Liver (tissue), 10 donors: ENCODE results near the gene SEC14L3. TPM values are rescaled to one million over a fixed set of nuclear protein-coding genes. Genes with fewer than 3 reads are reported as not detected.

ENCODE experiments used
- DNase-seq: peaks from one replicate; pipeline ENCODE4 v3.0.0-alpha.2; 2017; ENCODE audit warnings: low spot score
- H3K27ac ChIP-seq, 2 donors: one replicate each; pipeline ENCODE4 v1.7.0; 2013; ENCODE audit warnings: inconsistent platforms in 2 of 2, low read length in 2 of 2, control low read depth in 1 of 2, low read depth in 1 of 2, mild to moderate bottlenecking in 1 of 2
- H3K27me3 ChIP-seq, 4 donors: one replicate each; pipeline versions ENCODE4 v1.6.1 to v1.7.0; 2013; ENCODE audit warnings: low read length in 3 of 4, inconsistent platforms in 1 of 4, mild to moderate bottlenecking in 1 of 4, moderate library complexity in 1 of 4; ENCODE audit not compliant: control insufficient read depth in 4 of 4, insufficient read depth in 4 of 4
- H3K36me3 ChIP-seq, 4 donors: one replicate each; pipeline versions ENCODE4 v1.6.1 to v1.7.0; 2013; ENCODE audit warnings: low read length in 3 of 4, mild to moderate bottlenecking in 3 of 4, low read depth in 1 of 4, moderate library complexity in 1 of 4; ENCODE audit not compliant: control insufficient read depth in 4 of 4, insufficient read depth in 3 of 4
- H3K4me1 ChIP-seq, 4 donors: one replicate each; pipeline versions ENCODE4 v1.6.1 to v1.7.0; 2013; ENCODE audit warnings: low read length in 3 of 4, mild to moderate bottlenecking in 3 of 4, moderate library complexity in 1 of 4; ENCODE audit not compliant: control insufficient read depth in 4 of 4, insufficient read depth in 4 of 4
- H3K4me3 ChIP-seq, 3 donors: one replicate each; pipeline versions ENCODE4 v1.6.1 to v1.7.0; 2013; ENCODE audit warnings: low read length in 3 of 3, control low read depth in 1 of 3, low read depth in 1 of 3, mild to moderate bottlenecking in 1 of 3
- H3K9ac ChIP-seq, 2 donors: one replicate each; pipeline ENCODE4 v1.7.0; 2013; ENCODE audit warnings: low read length in 2 of 2, mild to moderate bottlenecking in 2 of 2, moderate library complexity in 2 of 2, control low read depth in 1 of 2, low read depth in 1 of 2
- H3K9me3 ChIP-seq, 4 donors: one replicate each; pipeline versions ENCODE4 v1.6.1 to v1.7.0; 2013; ENCODE audit warnings: low read length in 3 of 4; ENCODE audit not compliant: control insufficient read depth in 4 of 4
- EGR1 ChIP-seq, 2 donors: IDR thresholded peaks; 2 replicates each; pipeline ENCODE4 v1.6.1; 2016 to 2018; ENCODE audit warnings: antibody characterized with exemption in 2 of 2, low read depth in 2 of 2
- FOXA1 ChIP-seq: IDR thresholded peaks from 2 replicates; pipeline ENCODE4 v1.6.1; 2016; ENCODE audit warnings: antibody characterized with exemption
- FOXA2 ChIP-seq: IDR thresholded peaks from 2 replicates; pipeline ENCODE4 v1.6.1; 2016; ENCODE audit warnings: antibody characterized with exemption
- GABPA ChIP-seq, 2 donors: IDR thresholded peaks in 1 of 2; conservative IDR thresholded peaks in 1 of 2; 2 replicates each; pipeline ENCODE4 v1.6.1; 2016; ENCODE audit warnings: antibody characterized with exemption in 2 of 2, mild to moderate bottlenecking in 1 of 2, moderate library complexity in 1 of 2
- HNF4A ChIP-seq, 2 donors: conservative IDR thresholded peaks; 2 replicates each; pipeline ENCODE4 v1.6.1; 2016; ENCODE audit warnings: antibody characterized with exemption in 2 of 2, mild to moderate bottlenecking in 2 of 2
- HNF4G ChIP-seq: IDR thresholded peaks from 2 replicates; pipeline ENCODE4 v1.6.1; 2016; ENCODE audit warnings: antibody characterized with exemption
- JUND ChIP-seq, 2 donors: IDR thresholded peaks; 2 replicates each; pipeline ENCODE4 v1.6.1; 2016; ENCODE audit warnings: antibody characterized with exemption in 2 of 2
- NR2F2 ChIP-seq: IDR thresholded peaks from 2 replicates; pipeline ENCODE4 v1.6.1; 2016; ENCODE audit warnings: antibody characterized with exemption
- RAD21 ChIP-seq, 2 donors: IDR thresholded peaks; 2 replicates each; pipeline ENCODE4 v1.6.1; 2016; ENCODE audit warnings: antibody characterized with exemption in 2 of 2, mild to moderate bottlenecking in 2 of 2
- RXRA ChIP-seq, 2 donors: IDR thresholded peaks; 2 replicates each; pipeline ENCODE4 v1.6.1; 2017 to 2018; ENCODE audit warnings: antibody characterized with exemption in 2 of 2, mild to moderate bottlenecking in 1 of 2
- SP1 ChIP-seq: IDR thresholded peaks from 2 replicates; pipeline ENCODE4 v1.6.1; 2018; ENCODE audit warnings: antibody characterized with exemption, mild to moderate bottlenecking
- TAF1 ChIP-seq: conservative IDR thresholded peaks from 2 replicates; pipeline ENCODE4 v1.6.1; 2016; ENCODE audit warnings: antibody characterized with exemption, mild to moderate bottlenecking
- YY1 ChIP-seq: IDR thresholded peaks from 2 replicates; pipeline ENCODE4 v1.6.1; 2016; ENCODE audit warnings: antibody characterized with exemption, mild to moderate bottlenecking
- WGBS: extraction: QIAGEN DNeasy Blood & Tissue Kit; methylation state at CpG from one replicate; pipeline ENCODE4 v1.1.7; 2013; 5-methylcytosine and 5-hydroxymethylcytosine counted together
- polyA plus RNA-seq, 2 donors: library from polyadenylated mRNA; stranded (reverse) in 1 of 2; unstranded in 1 of 2; fragments of 200-250 nt in 1 of 2; fragments of >200 nt in 1 of 2; fragmentation: Nextera tagmentation in 1 of 2; extraction: Ambion mirVana in 1 of 2; gene quantifications; one replicate each; pipeline versions ENCODE4 v1.2.1 to v1.2.3, GENCODE V29; 2013 to 2015
- small RNA-seq: library from RNA; depleted of rRNA; stranded (forward); fragments of <200 nt; gene quantifications from one replicate; pipeline ENCODE3, GENCODE V24; 2014
- total RNA-seq, 2 donors: library from RNA; depleted of rRNA; stranded (reverse); fragments of >200 nt; gene quantifications; one replicate each; pipeline ENCODE4 v1.2.3, GENCODE V29; 2014
- TF ChIP-seq, protein P1 (sequence below): IDR thresholded peaks from 2 replicates; pipeline ENCODE4 v1.6.1; 2016; ENCODE audit warnings: antibody characterized with exemption
- TF ChIP-seq, protein P2 (sequence below): IDR thresholded peaks from 2 replicates; pipeline ENCODE4 v1.6.1; 2016; ENCODE audit warnings: antibody characterized with exemption
- TF ChIP-seq, protein P3 (sequence below): fragments of 150-350 bp; IDR thresholded peaks from 2 replicates; pipeline ENCODE4 v1.5.1; 2017; ENCODE audit warnings: improper control_type of control experiment, low read depth, low read length; ENCODE audit not compliant: missing input control
- TF ChIP-seq, protein P4 (sequence below): IDR thresholded peaks from 2 replicates; pipeline ENCODE4 v1.6.1; 2016; ENCODE audit warnings: antibody characterized with exemption
- TF ChIP-seq, protein P5 (sequence below): IDR thresholded peaks from 2 replicates; pipeline ENCODE4 v1.6.1; 2016; ENCODE audit warnings: antibody characterized with exemption, mild to moderate bottlenecking
- donor health status: healthy.
- donor health status: healthy.
- donor health status: healthy.
- donor health status: healthy.
- donor health status: healthy.

SEC14L3 gene
- total and polyA plus RNA-seq, 4 donors: 0.32 to 0.33 TPM; not detected in 2

DNA sequence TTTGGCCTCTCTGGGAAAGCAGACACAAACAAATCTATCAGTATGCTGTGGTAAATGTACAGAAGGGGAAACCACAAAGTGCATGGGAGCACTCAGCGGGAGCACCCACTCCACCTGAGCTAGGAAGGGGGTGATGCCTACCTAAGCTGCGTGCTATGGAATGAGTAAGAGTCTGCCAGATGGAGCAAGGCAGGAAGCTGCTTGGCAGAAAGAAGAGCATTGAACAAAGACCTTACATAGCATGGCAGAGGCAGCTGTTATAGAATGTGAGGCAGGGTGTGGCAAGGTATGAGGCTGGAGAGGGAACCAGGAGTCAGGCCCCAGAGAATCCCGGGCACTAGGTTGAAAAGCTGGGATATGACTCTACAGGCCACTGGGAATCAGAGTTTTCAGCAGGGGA, 60.0 kb downstream of the SEC14L3 start:
- H3K9me3 ChIP-seq: no peaks in the 10 kb centered on the region
- no peak overlapping the region for H3K27ac ChIP-seq
- H3K36me3 ChIP-seq: peaks cover 8 to 76% (median 59%) of the 10 kb centered on the region in 4 donors
- no peak for DNase-seq
- H3K4me1 ChIP-seq: peaks cover 3 to 74% (median 61%) of the 10 kb centered on the region in 4 donors
- 85% methylated on average over 3 of the region's 3 CpGs for WGBS
- H3K9ac ChIP-seq: no peak overlapping the region
- TF ChIP-seq, protein P1, sequence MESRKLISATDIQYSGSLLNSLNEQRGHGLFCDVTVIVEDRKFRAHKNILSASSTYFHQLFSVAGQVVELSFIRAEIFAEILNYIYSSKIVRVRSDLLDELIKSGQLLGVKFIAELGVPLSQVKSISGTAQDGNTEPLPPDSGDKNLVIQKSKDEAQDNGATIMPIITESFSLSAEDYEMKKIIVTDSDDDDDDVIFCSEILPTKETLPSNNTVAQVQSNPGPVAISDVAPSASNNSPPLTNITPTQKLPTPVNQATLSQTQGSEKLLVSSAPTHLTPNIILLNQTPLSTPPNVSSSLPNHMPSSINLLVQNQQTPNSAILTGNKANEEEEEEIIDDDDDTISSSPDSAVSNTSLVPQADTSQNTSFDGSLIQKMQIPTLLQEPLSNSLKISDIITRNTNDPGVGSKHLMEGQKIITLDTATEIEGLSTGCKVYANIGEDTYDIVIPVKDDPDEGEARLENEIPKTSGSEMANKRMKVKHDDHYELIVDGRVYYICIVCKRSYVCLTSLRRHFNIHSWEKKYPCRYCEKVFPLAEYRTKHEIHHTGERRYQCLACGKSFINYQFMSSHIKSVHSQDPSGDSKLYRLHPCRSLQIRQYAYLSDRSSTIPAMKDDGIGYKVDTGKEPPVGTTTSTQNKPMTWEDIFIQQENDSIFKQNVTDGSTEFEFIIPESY: no peak
- TF ChIP-seq SP1: no peak
- no peak for TF ChIP-seq JUND (IDR thresholded peaks at IDR 0.05)
- TF ChIP-seq, protein P2, sequence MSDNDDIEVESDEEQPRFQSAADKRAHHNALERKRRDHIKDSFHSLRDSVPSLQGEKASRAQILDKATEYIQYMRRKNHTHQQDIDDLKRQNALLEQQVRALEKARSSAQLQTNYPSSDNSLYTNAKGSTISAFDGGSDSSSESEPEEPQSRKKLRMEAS: no peak
- TF ChIP-seq GABPA (IDR thresholded peaks at IDR 0.05 in 1 of 2, conservative IDR thresholded peaks at IDR 0.05 in 1 of 2): no peak
- TF ChIP-seq EGR1 (IDR thresholded peaks at IDR 0.05; ENCODE audit: low read depth in 2 of 2): no peak
- TF ChIP-seq, protein P3, sequence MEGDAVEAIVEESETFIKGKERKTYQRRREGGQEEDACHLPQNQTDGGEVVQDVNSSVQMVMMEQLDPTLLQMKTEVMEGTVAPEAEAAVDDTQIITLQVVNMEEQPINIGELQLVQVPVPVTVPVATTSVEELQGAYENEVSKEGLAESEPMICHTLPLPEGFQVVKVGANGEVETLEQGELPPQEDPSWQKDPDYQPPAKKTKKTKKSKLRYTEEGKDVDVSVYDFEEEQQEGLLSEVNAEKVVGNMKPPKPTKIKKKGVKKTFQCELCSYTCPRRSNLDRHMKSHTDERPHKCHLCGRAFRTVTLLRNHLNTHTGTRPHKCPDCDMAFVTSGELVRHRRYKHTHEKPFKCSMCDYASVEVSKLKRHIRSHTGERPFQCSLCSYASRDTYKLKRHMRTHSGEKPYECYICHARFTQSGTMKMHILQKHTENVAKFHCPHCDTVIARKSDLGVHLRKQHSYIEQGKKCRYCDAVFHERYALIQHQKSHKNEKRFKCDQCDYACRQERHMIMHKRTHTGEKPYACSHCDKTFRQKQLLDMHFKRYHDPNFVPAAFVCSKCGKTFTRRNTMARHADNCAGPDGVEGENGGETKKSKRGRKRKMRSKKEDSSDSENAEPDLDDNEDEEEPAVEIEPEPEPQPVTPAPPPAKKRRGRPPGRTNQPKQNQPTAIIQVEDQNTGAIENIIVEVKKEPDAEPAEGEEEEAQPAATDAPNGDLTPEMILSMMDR: no peak
- TF ChIP-seq, protein P4, sequence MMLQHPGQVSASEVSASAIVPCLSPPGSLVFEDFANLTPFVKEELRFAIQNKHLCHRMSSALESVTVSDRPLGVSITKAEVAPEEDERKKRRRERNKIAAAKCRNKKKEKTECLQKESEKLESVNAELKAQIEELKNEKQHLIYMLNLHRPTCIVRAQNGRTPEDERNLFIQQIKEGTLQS: no peak
- TF ChIP-seq RAD21 (IDR thresholded peaks at IDR 0.05): no peak
- no peak for TF ChIP-seq TAF1
- TF ChIP-seq RXRA (IDR thresholded peaks at IDR 0.05): no peak
- TF ChIP-seq, protein P5, sequence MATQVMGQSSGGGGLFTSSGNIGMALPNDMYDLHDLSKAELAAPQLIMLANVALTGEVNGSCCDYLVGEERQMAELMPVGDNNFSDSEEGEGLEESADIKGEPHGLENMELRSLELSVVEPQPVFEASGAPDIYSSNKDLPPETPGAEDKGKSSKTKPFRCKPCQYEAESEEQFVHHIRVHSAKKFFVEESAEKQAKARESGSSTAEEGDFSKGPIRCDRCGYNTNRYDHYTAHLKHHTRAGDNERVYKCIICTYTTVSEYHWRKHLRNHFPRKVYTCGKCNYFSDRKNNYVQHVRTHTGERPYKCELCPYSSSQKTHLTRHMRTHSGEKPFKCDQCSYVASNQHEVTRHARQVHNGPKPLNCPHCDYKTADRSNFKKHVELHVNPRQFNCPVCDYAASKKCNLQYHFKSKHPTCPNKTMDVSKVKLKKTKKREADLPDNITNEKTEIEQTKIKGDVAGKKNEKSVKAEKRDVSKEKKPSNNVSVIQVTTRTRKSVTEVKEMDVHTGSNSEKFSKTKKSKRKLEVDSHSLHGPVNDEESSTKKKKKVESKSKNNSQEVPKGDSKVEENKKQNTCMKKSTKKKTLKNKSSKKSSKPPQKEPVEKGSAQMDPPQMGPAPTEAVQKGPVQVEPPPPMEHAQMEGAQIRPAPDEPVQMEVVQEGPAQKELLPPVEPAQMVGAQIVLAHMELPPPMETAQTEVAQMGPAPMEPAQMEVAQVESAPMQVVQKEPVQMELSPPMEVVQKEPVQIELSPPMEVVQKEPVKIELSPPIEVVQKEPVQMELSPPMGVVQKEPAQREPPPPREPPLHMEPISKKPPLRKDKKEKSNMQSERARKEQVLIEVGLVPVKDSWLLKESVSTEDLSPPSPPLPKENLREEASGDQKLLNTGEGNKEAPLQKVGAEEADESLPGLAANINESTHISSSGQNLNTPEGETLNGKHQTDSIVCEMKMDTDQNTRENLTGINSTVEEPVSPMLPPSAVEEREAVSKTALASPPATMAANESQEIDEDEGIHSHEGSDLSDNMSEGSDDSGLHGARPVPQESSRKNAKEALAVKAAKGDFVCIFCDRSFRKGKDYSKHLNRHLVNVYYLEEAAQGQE: no peak
- TF ChIP-seq NR2F2: no peak
- no peak for TF ChIP-seq HNF4A (conservative IDR thresholded peaks at IDR 0.05)
- TF ChIP-seq YY1: no peak
- no peak for TF ChIP-seq FOXA2
- no peak for TF ChIP-seq FOXA1
- no peak for TF ChIP-seq HNF4G
- H3K4me3 ChIP-seq: no peak overlapping the region
- no peaks in the 10 kb centered on the region for H3K27me3 ChIP-seq

Small RNA genes within 50 kb of the gene (small RNA-seq; reads per million reads assigned to genes)
- gene AC004832.3: not detected
- gene RNU6-564P: not detected

Other genes with a start within 250 kb of the SEC14L3 start
- gene LIF, start 225.3 kb downstream of the SEC14L3 start, total RNA-seq: under 1 TPM; 0.08 to 0.09 TPM
- under 1 TPM in 1 of 2 donors, not detected in 1; 0.10 TPM for gene LIF, start 225.3 kb downstream of the SEC14L3 start, polyA plus RNA-seq
- under 1 TPM; 0.25 to 0.84 TPM for gene OSM, start 205.2 kb downstream of the SEC14L3 start, total RNA-seq
- under 1 TPM in 1 of 2 donors, not detected in 1; 0.09 TPM for gene OSM, start 205.2 kb downstream of the SEC14L3 start, polyA plus RNA-seq
- 1 to 10 TPM; 1.8 to 2.5 TPM for gene CASTOR1, start 182.5 kb downstream of the SEC14L3 start, total RNA-seq
- 1 to 10 TPM; 2.2 to 5.4 TPM for gene CASTOR1, start 182.5 kb downstream of the SEC14L3 start, polyA plus RNA-seq
- gene TBC1D10A, start 145.1 kb downstream of the SEC14L3 start, total RNA-seq: 1 to 10 TPM; 3.6 to 8.2 TPM
- gene TBC1D10A, start 145.1 kb downstream of the SEC14L3 start, polyA plus RNA-seq: 1 to 10 TPM; 8.2 to 9.2 TPM
- gene SF3A1, start 115.1 kb downstream of the SEC14L3 start, total RNA-seq: 10 to 100 TPM; 19.6 to 41.6 TPM
- 10 to 100 TPM; 22.7 to 25.0 TPM for gene SF3A1, start 115.1 kb downstream of the SEC14L3 start, polyA plus RNA-seq
- 1 to 10 TPM; 1.3 to 1.4 TPM for gene CCDC157, start 115.0 kb downstream of the SEC14L3 start, total RNA-seq
- under 1 TPM; 0.53 to 0.69 TPM for gene CCDC157, start 115.0 kb downstream of the SEC14L3 start, polyA plus RNA-seq
- gene RNF215, start 84.6 kb downstream of the SEC14L3 start, total RNA-seq: 1 to 10 TPM; 7.2 to 7.3 TPM
- gene RNF215, start 84.6 kb downstream of the SEC14L3 start, polyA plus RNA-seq: 1 to 10 TPM in 1 of 2 donors, under 1 TPM in 1; 0.71 to 4.4 TPM
- gene SEC14L2, start 75.0 kb downstream of the SEC14L3 start, total RNA-seq: 100 to 1,000 TPM in 1 of 2 donors, 1 to 10 TPM in 1; 6.5 to 110 TPM
- gene SEC14L2, start 75.0 kb downstream of the SEC14L3 start, polyA plus RNA-seq: 10 to 100 TPM; 27.6 to 71.6 TPM
- gene MTFP1, start 46.2 kb downstream of the SEC14L3 start, total RNA-seq: 1 to 10 TPM; 6.8 to 9.5 TPM
- 10 to 100 TPM in 1 of 2 donors, 1 to 10 TPM in 1; 8.2 to 20.2 TPM for gene MTFP1, start 46.2 kb downstream of the SEC14L3 start, polyA plus RNA-seq
- gene SEC14L4, start 33.7 kb upstream of the SEC14L3 start, total RNA-seq: 10 to 100 TPM; 21.2 to 30.3 TPM
- gene SEC14L4, start 33.7 kb upstream of the SEC14L3 start, polyA plus RNA-seq: 10 to 100 TPM in 1 of 2 donors, 1 to 10 TPM in 1; 5.4 to 13.3 TPM
- gene SEC14L6, start 74.7 kb upstream of the SEC14L3 start, total RNA-seq: under 1 TPM; 0.25 to 0.70 TPM
- under 1 TPM; 0.18 to 0.31 TPM for gene SEC14L6, start 74.7 kb upstream of the SEC14L3 start, polyA plus RNA-seq
- gene GAL3ST1, start 102.6 kb upstream of the SEC14L3 start, total RNA-seq: 10 to 100 TPM in 1 of 2 donors, 1 to 10 TPM in 1; 1.0 to 19.4 TPM
- gene GAL3ST1, start 102.6 kb upstream of the SEC14L3 start, polyA plus RNA-seq: 1 to 10 TPM; 1.4 to 1.7 TPM
- gene PES1, start 119.9 kb upstream of the SEC14L3 start, total RNA-seq: 10 to 100 TPM; 22.0 to 22.6 TPM
- 10 to 100 TPM; 20.0 to 33.1 TPM for gene PES1, start 119.9 kb upstream of the SEC14L3 start, polyA plus RNA-seq
- 10 to 100 TPM in 1 of 2 donors, 1 to 10 TPM in 1; 6.7 to 12.4 TPM for gene TCN2, start 135.2 kb upstream of the SEC14L3 start, total RNA-seq
- gene TCN2, start 135.2 kb upstream of the SEC14L3 start, polyA plus RNA-seq: 10 to 100 TPM; 13.6 to 14.1 TPM
- gene SLC35E4, start 163.8 kb upstream of the SEC14L3 start, total RNA-seq: 1 to 10 TPM in 1 of 2 donors, under 1 TPM in 1; 0.19 to 1.2 TPM
- gene SLC35E4, start 163.8 kb upstream of the SEC14L3 start, polyA plus RNA-seq: under 1 TPM; 0.14 to 0.42 TPM
- 1 to 10 TPM; 1.3 to 2.3 TPM for gene DUSP18, start 195.9 kb upstream of the SEC14L3 start, total RNA-seq
- 1 to 10 TPM; 1.0 to 1.9 TPM for gene DUSP18, start 195.9 kb upstream of the SEC14L3 start, polyA plus RNA-seq
- 100 to 1,000 TPM in 1 of 2 donors, 1 to 10 TPM in 1; 1.2 to 192 TPM for gene OSBP2, start 222.9 kb upstream of the SEC14L3 start, total RNA-seq
- under 1 TPM; 0.43 to 0.54 TPM for gene OSBP2, start 222.9 kb upstream of the SEC14L3 start, polyA plus RNA-seq